Limb (tissue), 2 donors: Measurements from ENCODE around the gene VAT1L.

Experiments
- DNase-seq, 2 donors: peaks; one replicate each; pipeline ENCODE4 v3.0.0-alpha.2; 2016; ENCODE audit errors: extremely low spot score in 2 of 2

VAT1L gene

GRCh38 chr16:77948835-77949234 lies 160.5 kb downstream of the VAT1L start:
- no peak for DNase-seq

DNA sequence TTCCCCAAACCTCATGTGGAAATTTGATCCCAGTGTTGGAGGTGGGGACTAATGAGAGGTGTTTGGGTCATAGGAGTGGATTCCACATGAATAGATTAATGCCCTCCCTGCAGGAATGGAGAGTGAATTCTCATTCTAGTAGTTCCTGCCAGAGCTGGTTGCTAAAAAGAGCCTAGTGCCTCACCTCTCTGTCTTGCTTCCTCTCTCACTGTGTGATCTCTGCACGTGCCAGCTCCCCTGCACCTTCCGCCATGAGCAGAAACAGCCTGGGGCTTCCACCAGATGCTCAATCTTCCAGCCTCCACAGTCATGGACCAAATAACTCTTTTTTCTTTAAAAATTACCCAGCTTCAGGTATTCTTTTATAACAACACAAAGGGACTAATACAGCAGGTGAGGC lies 161.1 kb downstream of the VAT1L start:
- DNase-seq = no peak

GRCh38 chr16:77951788-77952187 lies 163.4 kb downstream of the VAT1L start:
- no peak for DNase-seq

- no peak for DNase-seq
These were observed 166.8 kb downstream of the VAT1L start for GRCh38 chr16:77955127-77955526.

DNA sequence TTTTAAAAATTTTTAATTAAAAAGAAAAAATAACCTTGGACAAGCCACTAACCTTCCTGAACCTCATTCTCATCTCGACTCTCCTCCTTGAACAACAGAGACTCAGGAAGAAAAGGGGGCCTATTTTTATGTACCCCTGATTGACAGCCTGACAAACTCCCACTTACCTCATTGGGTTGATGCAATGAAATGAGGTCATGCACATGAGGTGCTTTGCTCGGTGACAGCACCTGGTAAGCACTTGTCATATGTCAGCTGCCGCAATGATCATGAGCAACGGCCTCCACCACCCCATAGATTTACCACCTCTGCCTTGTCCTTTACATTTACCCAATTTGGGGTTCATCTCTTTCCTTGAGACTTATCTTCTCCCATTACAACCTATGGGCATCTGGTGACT lies 167.9 kb downstream of the VAT1L start:
- DNase-seq = no peak

- no peak for DNase-seq
These were observed 172.4 kb downstream of the VAT1L start for GRCh38 chr16:77960766-77961165.

- DNase-seq = no peak
These were observed 173.4 kb downstream of the VAT1L start for GRCh38 chr16:77961814-77962213.

GRCh38 chr16:77962689-77963088 lies 174.3 kb downstream of the VAT1L start:
- no peak for DNase-seq

- DNase-seq = no peak
These were observed 175.1 kb downstream of the VAT1L start for GRCh38 chr16:77963185-77964044.

DNA sequence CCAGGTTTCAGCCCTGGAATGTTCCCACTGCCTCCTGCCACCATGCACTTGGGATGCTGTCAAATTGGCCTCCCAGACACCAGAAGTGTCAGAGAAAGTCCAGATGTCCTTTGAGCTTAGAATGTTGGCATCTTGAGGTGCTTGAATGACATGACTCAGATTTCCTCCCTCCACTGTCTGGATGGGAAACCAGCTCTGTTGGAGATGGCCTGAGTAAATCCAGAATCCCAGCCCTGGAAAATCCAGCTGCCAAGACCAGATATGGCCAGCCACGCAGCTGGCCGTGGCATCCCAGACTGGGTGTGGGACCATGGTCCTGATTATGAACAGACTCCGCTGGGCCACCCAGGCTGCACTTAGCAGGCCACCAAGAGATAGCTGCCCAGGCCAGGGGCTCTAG lies 177.0 kb downstream of the VAT1L start:
- DNase-seq = no peak

DNA sequence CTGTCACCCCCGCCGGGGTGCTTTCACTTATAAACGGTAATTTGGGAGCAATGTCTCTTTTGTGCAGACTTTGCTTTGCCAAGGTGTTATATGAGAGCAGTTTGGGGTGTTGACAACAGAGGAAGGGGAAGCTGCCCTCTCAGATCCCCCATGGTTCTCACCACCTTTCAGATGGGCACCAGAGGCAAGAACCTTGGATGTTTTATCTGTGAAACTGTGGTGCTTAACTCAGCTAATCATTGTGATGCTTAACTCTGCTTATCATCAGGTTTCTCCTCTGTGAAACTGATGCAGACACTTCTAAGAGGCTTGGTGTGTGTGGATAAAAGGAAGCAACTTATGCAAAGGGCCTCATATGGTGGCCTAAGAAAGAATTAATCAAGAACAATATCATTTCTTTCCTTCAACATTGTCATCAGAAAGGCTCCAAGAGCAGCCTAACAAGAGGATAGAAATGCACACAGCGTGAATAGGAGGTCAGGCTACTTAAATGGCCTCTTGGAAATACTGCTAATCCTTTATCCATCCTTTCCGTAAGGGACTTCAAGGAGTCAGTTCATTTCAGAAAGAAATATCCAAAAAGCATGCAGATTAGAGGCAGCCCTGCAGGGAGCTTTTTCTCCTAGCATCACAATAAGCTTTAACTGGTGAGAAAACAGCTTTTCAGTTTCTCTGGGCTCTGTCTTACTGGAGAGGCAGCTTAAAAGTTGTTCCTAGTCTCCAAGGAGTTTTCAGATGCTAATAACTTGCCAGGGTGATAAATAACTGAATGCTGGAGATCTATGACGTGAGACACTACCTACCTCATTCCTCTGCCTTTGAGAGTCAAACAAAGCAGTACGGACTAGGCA lies 178.9 kb downstream of the VAT1L start:
- DNase-seq = no peak

DNA sequence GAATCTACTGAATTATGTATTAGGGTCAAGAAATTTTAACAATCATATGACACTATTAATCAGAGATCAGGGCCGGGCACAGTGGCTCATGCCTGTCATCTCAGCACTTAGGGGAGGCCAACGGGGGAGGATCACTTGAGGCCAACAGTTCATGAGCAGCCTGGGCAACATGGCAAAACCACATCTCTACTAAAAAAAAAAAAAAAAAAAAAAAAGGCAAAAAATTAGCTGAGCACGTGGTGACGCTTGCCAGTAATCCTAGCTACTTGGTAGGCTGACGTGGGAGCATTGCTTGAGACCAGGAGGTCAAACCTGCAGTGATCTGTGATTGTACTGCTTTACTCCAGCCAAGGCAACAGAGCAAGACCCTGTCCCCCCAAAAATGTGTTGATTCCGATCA lies 181.5 kb downstream of the VAT1L start:
- no peak for DNase-seq

GRCh38 chr16:77970371-77970770 lies 182.0 kb downstream of the VAT1L start:
- no peak for DNase-seq

- DNase-seq = peak; percentile 60 to 87
These were observed 183.1 kb downstream of the VAT1L start for GRCh38 chr16:77971306-77972061.

- DNase-seq = no peak
These were observed 183.7 kb downstream of the VAT1L start for GRCh38 chr16:77972062-77972392.

- no peak for DNase-seq
These were observed 186.5 kb downstream of the VAT1L start for GRCh38 chr16:77974883-77975282.

DNA sequence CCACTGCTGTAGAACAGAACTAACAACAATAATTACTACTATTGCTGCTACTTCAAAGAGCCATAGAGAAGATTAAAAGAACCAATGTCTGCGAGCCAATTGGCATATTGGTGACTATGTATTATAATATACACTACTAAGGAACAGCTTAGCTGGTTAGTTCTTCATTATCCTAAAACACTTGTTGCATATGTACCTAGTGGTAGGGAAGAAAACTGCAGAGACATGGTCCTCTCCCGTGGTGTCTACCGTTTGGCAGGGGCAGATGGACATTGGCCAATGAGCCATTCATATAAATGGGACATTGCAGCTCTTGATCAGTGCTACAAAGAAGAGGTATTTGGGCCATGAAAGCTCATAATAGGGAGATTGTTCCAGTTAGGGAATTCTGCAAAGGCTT lies 187.6 kb downstream of the VAT1L start:
- no peak for DNase-seq

GRCh38 chr16:77977339-77977738 lies 189.0 kb downstream of the VAT1L start:
- no peak for DNase-seq

DNA sequence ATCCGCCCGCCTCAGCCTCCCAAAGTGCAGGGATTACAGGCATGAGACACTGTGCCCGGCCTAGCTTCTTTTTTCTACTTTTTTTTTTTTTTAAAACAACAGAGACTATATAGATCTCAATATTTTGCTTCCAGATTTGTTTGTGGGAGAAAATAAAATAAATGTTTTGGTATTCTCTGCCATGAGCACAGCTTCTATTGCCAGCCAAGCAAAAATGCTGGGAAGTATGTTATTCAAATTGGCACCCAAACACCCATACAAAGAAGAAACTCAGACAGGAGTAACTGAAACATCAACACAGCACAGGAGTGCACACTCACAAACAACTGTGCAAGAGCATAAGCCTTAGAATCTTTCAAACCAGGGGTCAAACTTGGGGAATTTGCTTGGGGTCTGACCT lies 196.7 kb downstream of the VAT1L start:
- DNase-seq = no peak

- DNase-seq = no peak
These were observed 197.8 kb downstream of the VAT1L start for GRCh38 chr16:77986011-77986740.

DNA sequence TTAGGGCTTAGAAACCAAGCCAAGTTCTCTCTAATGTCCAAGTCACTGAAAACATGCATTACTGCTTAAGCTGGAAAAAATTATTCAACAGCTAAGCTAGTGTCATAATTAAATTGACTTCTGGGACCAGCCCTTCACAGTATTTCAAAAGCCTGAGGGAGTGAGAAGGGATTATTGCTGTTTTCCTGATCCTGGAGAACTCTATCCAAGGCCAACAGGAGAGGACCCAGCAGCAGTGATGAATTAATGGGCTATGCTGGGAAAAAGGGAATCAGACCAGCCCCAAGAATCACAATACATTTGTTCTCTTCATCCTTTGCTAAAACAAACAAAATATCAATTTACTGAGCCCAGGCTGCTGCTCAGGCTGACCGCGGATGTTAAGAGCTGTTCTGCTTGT lies 199.4 kb downstream of the VAT1L start:
- peak in 1 of 2 donors; percentile 21 for DNase-seq
